Gastroesophageal sphincter (tissue), 4 donors: ENCODE results near the gene CFAP97D2. TPM values are rescaled to one million over a fixed set of nuclear protein-coding genes. Genes with fewer than 3 reads are reported as not detected.

ENCODE experiments used
- ATAC-seq: fragments of 150-250 bp; one replicate; pipeline ENCODE4 v1.9.1; 2016; ENCODE audit warnings: mild to moderate bottlenecking, moderate library complexity
- H3K27ac ChIP-seq, 4 donors: fragments of 200-600 bp; sonication (generic) in 3 of 4; 1 replicate in 3 of 4; 2 replicates in 1 of 4; pipeline ENCODE4 v1.5.1; 2016 to 2019
- H3K27me3 ChIP-seq: fragments of 200-600 bp; sonication (generic); one replicate; pipeline ENCODE4 v1.5.1; 2019
- H3K36me3 ChIP-seq, 2 donors: fragments of 200-600 bp; sonication (generic); one replicate each; pipeline ENCODE4 v1.5.1; 2019; ENCODE audit warnings: control low read depth in 1 of 2
- H3K4me1 ChIP-seq, 3 donors: fragments of 200-600 bp; sonication (generic); 1 replicate in 2 of 3; 2 replicates in 1 of 3; pipeline ENCODE4 v1.5.1; 2016 to 2019; ENCODE audit warnings: control low read depth in 2 of 3
- H3K4me3 ChIP-seq, 2 donors: fragments of 200-600 bp; sonication (generic); one replicate each; pipeline ENCODE4 v1.5.1; 2019; ENCODE audit warnings: mild to moderate bottlenecking in 1 of 2, moderate library complexity in 1 of 2
- H3K9me3 ChIP-seq, 3 donors: fragments of 200-600 bp; sonication (generic); one replicate each; pipeline ENCODE4 v1.5.1; 2017 to 2019; ENCODE audit warnings: control low read depth in 2 of 3
- EP300 ChIP-seq: sonication (generic); formaldehyde crosslinking; IDR thresholded peaks from one replicate; pipeline ENCODE4 v1.6.1; 2017; ENCODE audit warnings: antibody characterized with exemption, mild to moderate bottlenecking
- POLR2A ChIP-seq, 2 donors: fragments of 450-650 bp; IDR thresholded peaks; one replicate each; pipeline ENCODE4 v1.6.1; 2017; ENCODE audit warnings: antibody characterized with exemption in 2 of 2, mild to moderate bottlenecking in 2 of 2, moderate library complexity in 1 of 2
- POLR2AphosphoS5 ChIP-seq: sonication (generic); formaldehyde crosslinking; IDR thresholded peaks from one replicate; pipeline ENCODE4 v1.6.1; 2017; ENCODE audit warnings: antibody characterized with exemption
- WGBS, 2 donors: methylation state at CpG; one replicate each; pipeline ENCODE4 v1.1.5; 2018; ENCODE audit warnings: low coverage in 1 of 2; 5-methylcytosine and 5-hydroxymethylcytosine counted together
- small RNA-seq, 4 donors: library from RNA; depleted of rRNA; stranded (forward); fragments of <200 nt; gene quantifications; one replicate each; pipeline ENCODE3, GENCODE V24; 2016
- total RNA-seq, 4 donors: library from RNA; depleted of rRNA; stranded (reverse); fragments of >200 nt; gene quantifications; one replicate each; pipeline ENCODE4 v1.1.0, GENCODE V29; 2016
- TF ChIP-seq, protein P1 (sequence below), 4 experiments: fragments of 200-600 bp in 2 of 4; fragments of 450-650 bp in 2 of 4; sonication (generic) in 1 of 4; IDR thresholded peaks; one replicate each; pipeline ENCODE4 v1.5.1; 2017 to 2019; ENCODE audit warnings: antibody characterized with exemption in 4 of 4, mild to moderate bottlenecking in 2 of 4, moderate library complexity in 2 of 4

Gene CFAP97D2
- total RNA-seq, 4 donors from 2014 or later = not detected

DNA sequence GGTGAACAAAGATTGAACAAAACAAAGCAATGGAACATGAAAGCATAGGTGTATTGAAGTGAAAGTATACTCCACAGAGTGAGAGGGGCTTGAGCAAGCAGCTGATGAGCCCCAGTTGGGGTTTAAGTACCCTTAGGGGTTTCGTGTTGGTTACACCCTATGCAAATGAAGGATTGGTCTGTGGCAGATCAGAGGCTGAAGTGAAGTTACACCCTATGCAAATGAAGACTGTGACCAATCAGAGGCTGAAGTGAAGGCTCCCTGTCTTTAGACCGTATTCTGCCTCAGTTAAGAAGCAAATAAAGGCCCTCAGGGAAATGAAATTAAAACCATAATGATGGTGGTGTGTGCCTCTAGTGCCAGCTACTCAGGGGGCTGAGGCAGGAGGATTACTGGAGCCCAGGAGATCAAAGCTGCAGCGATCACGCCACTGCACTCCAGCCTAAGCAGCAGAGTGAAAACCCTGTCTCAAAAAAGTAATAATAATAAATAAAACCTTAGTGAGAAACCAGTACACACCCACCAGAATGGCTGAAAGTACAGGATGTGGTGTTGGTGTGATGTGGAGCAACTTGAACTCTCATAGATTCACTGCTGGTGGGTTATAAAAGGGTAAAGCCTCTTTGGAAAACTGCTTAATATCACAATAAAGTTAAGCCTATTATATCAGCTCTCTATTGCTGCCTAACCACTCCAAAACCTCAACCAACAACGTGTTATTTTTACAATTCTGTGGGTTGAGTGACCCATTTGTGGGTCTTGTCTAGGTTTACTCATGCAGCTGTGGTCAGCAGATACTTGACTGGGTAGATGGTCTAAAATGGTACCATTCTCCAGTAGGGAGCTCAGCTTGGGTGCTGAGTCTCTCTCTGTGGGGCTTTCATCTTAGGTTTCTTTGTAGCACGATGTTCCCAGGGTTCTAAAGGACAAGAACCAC, 89.6 kb downstream of the CFAP97D2 start:
- WGBS, 2 donors = 96 to 100% methylated on average over 3 to 6 of the region's 6 CpGs
- TF ChIP-seq EP300 (no peak), POLR2AphosphoS5 (no peak), POLR2A (IDR thresholded peaks at IDR 0.05) (no peak)
- TF ChIP-seq, protein P1, sequence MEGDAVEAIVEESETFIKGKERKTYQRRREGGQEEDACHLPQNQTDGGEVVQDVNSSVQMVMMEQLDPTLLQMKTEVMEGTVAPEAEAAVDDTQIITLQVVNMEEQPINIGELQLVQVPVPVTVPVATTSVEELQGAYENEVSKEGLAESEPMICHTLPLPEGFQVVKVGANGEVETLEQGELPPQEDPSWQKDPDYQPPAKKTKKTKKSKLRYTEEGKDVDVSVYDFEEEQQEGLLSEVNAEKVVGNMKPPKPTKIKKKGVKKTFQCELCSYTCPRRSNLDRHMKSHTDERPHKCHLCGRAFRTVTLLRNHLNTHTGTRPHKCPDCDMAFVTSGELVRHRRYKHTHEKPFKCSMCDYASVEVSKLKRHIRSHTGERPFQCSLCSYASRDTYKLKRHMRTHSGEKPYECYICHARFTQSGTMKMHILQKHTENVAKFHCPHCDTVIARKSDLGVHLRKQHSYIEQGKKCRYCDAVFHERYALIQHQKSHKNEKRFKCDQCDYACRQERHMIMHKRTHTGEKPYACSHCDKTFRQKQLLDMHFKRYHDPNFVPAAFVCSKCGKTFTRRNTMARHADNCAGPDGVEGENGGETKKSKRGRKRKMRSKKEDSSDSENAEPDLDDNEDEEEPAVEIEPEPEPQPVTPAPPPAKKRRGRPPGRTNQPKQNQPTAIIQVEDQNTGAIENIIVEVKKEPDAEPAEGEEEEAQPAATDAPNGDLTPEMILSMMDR (IDR thresholded peaks at IDR 0.05) = no peak
- ATAC-seq = no peak
- Histone ChIP-seq H3K4me1 (no peaks in the 10 kb centered on the region), H3K27ac (no peak overlapping the region), H3K4me3 (no peak overlapping the region), H3K9me3 (no peaks in the 10 kb centered on the region), H3K27me3 (no peaks in the 10 kb centered on the region), H3K36me3 (peaks cover 3 to 100% of the 10 kb centered on the region in 2 donors)

DNA sequence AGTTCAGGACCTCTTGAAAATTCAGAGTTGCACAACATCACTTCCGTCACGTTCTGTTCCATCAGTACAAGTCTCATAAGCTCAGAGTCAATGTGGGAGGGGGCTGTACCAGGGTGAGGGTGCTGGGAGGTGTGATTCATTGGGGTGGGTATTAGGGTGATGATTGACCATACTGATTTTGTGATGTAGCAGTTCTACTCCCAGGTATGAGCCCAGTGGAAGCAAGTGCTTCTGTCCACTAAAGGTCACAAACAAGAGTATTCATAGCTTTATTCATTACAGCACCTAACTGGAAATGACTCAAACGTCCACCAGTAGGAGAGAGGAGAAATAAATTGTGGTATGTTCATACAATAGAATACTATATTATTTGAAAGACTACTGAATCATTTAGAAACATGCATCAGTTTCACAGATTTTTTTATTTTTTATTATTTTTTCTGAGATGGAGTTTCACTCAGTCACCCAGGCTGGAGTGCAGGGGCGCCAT, 90.3 kb downstream of the CFAP97D2 start:
- TF ChIP-seq EP300 = no peak
- TF ChIP-seq POLR2AphosphoS5 = no peak
- TF ChIP-seq, protein P1 (IDR thresholded peaks at IDR 0.05) = no peak
- TF ChIP-seq POLR2A (IDR thresholded peaks at IDR 0.05) = no peak
- Histone ChIP-seq H3K27me3 (no peaks in the 10 kb centered on the region), H3K36me3 (peaks cover 2 to 100% of the 10 kb centered on the region in 2 donors), H3K27ac (no peak overlapping the region), H3K4me1 (no peaks in the 10 kb centered on the region), H3K4me3 (no peak overlapping the region), H3K9me3 (no peaks in the 10 kb centered on the region)
- ATAC-seq = no peak
- WGBS, 2 donors = 82 to 88% methylated on average over 3 to 4 of the region's 4 CpGs

Small RNA genes within 50 kb of the gene (small RNA-seq; reads per million reads assigned to genes)
- 0 reads per million in 4 donors for gene MIR548AR

Other genes starting within 250 kb of the CFAP97D2 start
- 1 to 10 TPM in 2 of 4 donors, under 1 TPM in 1, not detected in 1; 0.31 to 6.6 (median 5.9) TPM for gene C13orf46, start 205.2 kb upstream of the CFAP97D2 start, total RNA-seq
- gene RASA3, start 46.6 kb upstream of the CFAP97D2 start, total RNA-seq = 10 to 100 TPM; 25.0 to 43.1 (median 30.2) TPM
- gene CDC16, start 55.6 kb downstream of the CFAP97D2 start, total RNA-seq = 10 to 100 TPM; 40.1 to 53.1 (median 47.4) TPM
- 10 to 100 TPM; 31.0 to 40.0 (median 37.9) TPM for gene UPF3A, start 102.3 kb downstream of the CFAP97D2 start, total RNA-seq
- gene CHAMP1, start 135.2 kb downstream of the CFAP97D2 start, total RNA-seq = 10 to 100 TPM in 2 of 4 donors, 1 to 10 TPM in 2; 7.5 to 15.3 (median 10.9) TPM